ENCODE data around the gene C10orf67.

- TF ChIP-seq CTCF (IDR thresholded peaks at IDR 0.05; ENCODE audit: low read depth, low read length): no peak
- no peak for TF ChIP-seq POLR2A (IDR thresholded peaks at IDR 0.05; ENCODE audit: extremely low read depth, insufficient read length)
- TF ChIP-seq MYC (IDR thresholded peaks at IDR 0.05; ENCODE audit: low read depth, low read length): no peak
These were observed 12.9 kb downstream of the C10orf67 start for GRCh38 chr10:23331567-23332301.

Data from NB4 (cell line).